ENCODE data around the gene LHFPL3.

The LHFPL3 gene

DNA sequence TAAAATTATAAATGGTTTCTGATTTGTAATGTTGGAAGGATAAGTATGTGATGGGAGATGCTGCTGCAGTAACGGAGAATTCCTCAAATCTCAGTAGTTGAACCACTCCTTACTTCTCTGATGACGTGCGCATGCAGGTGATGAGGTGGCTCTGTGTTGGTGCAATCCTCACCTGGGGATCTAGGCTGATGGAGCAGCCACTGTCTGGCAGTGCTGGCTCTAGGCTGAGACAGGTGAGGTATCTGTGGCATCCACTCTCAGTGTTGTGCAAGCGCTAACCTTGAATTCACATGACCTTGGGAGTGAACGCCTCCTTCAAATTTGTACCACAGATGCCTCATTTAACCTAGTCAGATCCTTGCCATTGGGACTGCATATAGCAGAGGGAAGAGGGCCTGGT is 35.0 kb downstream of the LHFPL3 start:
- CTCF ChIA-PET = no interaction called here
- POLR2A ChIA-PET = no interaction called here
- DNase-seq (ENCODE audit: extremely low spot score) = no peak
- no peak for TF ChIP-seq ARNT (IDR thresholded peaks at IDR 0.05)
- no peak for TF ChIP-seq L3MBTL2 (conservative IDR thresholded peaks at IDR 0.05)
- TF ChIP-seq SUZ12 (IDR thresholded peaks at IDR 0.05) = no peak
- TF ChIP-seq CTBP1 (IDR thresholded peaks at IDR 0.05; ENCODE audit: borderline replicate concordance) = no peak
- no peak for TF ChIP-seq FOXK2 (IDR thresholded peaks at IDR 0.05)
- TF ChIP-seq NFRKB (IDR thresholded peaks at IDR 0.05) = no peak
- TF ChIP-seq SP1 (IDR thresholded peaks at IDR 0.05) = no peak
- no peak for TF ChIP-seq BHLHE40 (IDR thresholded peaks at IDR 0.05; ENCODE audit: borderline replicate concordance)
- TF ChIP-seq ELF4 (IDR thresholded peaks at IDR 0.05) = no peak

DNA sequence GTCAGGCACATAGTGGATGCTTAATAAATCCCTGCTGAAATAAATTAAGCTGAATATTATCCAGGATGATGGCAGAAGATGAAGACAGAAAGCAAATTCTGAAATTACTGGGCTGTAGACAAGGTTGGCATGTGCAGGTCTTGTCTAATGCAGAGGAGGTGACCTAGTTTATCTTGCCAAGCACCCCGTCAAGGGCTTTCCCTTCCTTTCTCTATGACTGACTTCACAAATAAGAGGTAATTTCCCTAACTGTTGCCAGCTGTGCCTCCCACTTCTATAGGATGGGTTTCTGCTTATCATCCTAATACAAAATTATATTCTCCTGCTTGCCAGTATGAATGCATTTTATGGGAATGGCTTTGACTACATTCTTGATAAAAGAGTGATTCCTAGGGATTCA is 38.0 kb downstream of the LHFPL3 start:
- DNase-seq (ENCODE audit: extremely low spot score) = no peak
- TF ChIP-seq CTBP1 (IDR thresholded peaks at IDR 0.05; ENCODE audit: borderline replicate concordance) (no peak), ZNF384 (IDR thresholded peaks at IDR 0.05) (no peak), TARDBP (IDR thresholded peaks at IDR 0.05) (no peak)
- POLR2A ChIA-PET = no interaction called here
- CTCF ChIA-PET = no interaction called here

DNA sequence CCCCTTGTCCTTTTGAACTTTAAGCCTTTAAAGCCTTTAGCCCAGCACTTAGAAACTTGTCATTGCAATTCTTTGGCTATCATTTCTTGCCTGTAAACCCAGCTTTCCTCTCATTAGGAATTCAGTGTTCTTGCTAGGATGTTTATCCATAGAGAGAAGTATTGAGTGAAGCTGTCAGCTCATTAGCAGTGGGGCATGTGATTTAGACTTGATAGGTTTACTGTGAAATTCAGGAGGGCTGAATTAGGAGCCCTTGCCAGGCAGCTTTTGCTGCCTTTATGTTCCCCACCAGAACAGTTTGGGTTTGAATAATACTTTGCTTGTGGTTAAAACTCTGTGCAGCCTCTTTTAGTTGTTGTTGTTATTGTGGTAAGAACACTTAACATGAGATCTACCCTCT is 39.5 kb downstream of the LHFPL3 start:
- no peak for TF ChIP-seq CTBP1 (IDR thresholded peaks at IDR 0.05; ENCODE audit: borderline replicate concordance)
- TF ChIP-seq, protein P1, sequence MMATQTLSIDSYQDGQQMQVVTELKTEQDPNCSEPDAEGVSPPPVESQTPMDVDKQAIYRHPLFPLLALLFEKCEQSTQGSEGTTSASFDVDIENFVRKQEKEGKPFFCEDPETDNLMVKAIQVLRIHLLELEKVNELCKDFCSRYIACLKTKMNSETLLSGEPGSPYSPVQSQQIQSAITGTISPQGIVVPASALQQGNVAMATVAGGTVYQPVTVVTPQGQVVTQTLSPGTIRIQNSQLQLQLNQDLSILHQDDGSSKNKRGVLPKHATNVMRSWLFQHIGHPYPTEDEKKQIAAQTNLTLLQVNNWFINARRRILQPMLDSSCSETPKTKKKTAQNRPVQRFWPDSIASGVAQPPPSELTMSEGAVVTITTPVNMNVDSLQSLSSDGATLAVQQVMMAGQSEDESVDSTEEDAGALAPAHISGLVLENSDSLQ (IDR thresholded peaks at IDR 0.05) = no peak
- no peak for TF ChIP-seq FOXK2 (IDR thresholded peaks at IDR 0.05)
- TF ChIP-seq SP1 (IDR thresholded peaks at IDR 0.05) = no peak
- TF ChIP-seq NFRKB (IDR thresholded peaks at IDR 0.05) = no peak
- TF ChIP-seq SUZ12 (IDR thresholded peaks at IDR 0.05) = no peak
- no peak for TF ChIP-seq HDGF (IDR thresholded peaks at IDR 0.05; ENCODE audit: borderline replicate concordance)
- no peak for TF ChIP-seq LEF1 (IDR thresholded peaks at IDR 0.05; ENCODE audit: borderline replicate concordance)
- TF ChIP-seq TARDBP (IDR thresholded peaks at IDR 0.05) = no peak
- no peak for TF ChIP-seq ZNF384 (IDR thresholded peaks at IDR 0.05)
- TF ChIP-seq ELF4 (IDR thresholded peaks at IDR 0.05) = no peak
- TF ChIP-seq ARNT (IDR thresholded peaks at IDR 0.05) = no peak
- no peak for TF ChIP-seq FOXM1 (IDR thresholded peaks at IDR 0.05; ENCODE audit: borderline replicate concordance)
- TF ChIP-seq L3MBTL2 (conservative IDR thresholded peaks at IDR 0.05) = no peak
- TF ChIP-seq FOXA1 (IDR thresholded peaks at IDR 0.05) = no peak
- TF ChIP-seq BHLHE40 (IDR thresholded peaks at IDR 0.05; ENCODE audit: borderline replicate concordance) = no peak
- POLR2A ChIA-PET = no interaction called here
- DNase-seq (ENCODE audit: extremely low spot score) = no peak
- CTCF ChIA-PET = interaction anchor here (0.7 kb wide), 1 partner anchor 114 kb away, joined by 6 read pairs; no protein-coding TSS in a partner anchor

DNA sequence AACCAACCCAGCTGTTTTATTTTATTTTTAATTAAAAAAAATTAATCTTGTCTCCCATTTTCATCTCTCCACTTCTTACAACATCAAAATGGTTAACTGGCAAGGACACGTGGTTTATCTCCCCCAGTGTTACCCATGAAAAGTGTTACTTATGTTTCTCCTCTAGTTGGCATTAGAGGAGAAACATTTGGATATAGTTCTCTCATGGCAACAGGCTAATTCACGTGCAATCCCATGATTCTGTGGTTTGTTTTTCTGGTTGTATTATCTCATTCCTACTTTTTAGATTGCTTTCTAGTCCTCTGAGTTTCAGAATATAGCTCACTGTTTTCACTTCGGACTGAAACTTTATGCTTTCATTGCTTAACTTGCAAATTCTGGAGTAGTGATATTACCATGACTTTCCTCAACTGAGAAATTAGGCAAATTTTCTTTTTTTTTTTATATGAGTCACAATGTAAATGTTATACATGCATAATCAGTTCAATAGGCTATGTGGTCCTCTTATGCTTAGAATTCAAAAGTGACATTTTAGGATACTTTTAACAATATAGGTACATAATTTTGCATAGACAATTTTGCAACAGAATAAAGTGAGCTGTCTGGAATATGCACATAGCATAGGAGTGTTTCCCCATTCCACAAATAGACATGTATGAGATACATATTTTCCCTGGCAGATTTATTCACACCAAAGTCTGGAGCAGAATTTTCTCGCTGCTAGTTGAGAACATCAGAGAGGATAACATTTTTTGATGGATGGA is 43.0 kb downstream of the LHFPL3 start:
- ChIA-PET CTCF (interaction anchor here (0.7 kb wide), 1 partner anchor 559 kb away, joined by 5 read pairs; no protein-coding TSS in a partner anchor), POLR2A (no interaction called here)
- DNase-seq (ENCODE audit: extremely low spot score) = no peak
- TF ChIP-seq SP1 (IDR thresholded peaks at IDR 0.05) = no peak
- TF ChIP-seq TARDBP (IDR thresholded peaks at IDR 0.05) = no peak
- TF ChIP-seq ZNF384 (IDR thresholded peaks at IDR 0.05) = no peak
- TF ChIP-seq NFRKB (IDR thresholded peaks at IDR 0.05) = no peak
- no peak for TF ChIP-seq L3MBTL2 (conservative IDR thresholded peaks at IDR 0.05)
- no peak for TF ChIP-seq FOXK2 (IDR thresholded peaks at IDR 0.05)
- no peak for TF ChIP-seq BHLHE40 (IDR thresholded peaks at IDR 0.05; ENCODE audit: borderline replicate concordance)

DNA sequence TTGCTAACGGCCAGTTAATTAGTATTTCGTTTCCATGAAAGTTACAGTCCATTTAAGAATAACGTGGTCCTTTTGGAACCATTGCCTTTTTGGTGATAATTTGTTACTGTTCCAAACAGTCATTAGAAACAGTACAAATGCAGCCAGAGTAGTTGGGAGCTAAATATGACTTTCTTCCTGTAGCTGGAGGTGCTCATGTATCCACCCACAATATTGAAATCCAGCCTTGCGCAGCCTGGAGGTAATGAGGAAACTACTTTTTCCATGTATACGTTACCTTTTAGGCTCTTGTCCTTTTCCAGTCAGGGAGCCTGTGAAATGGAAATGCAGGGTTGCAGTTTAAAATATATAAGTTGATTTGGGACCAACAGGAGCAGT is 43.6 kb downstream of the LHFPL3 start:
- DNase-seq (ENCODE audit: extremely low spot score) = no peak
- TF ChIP-seq FOXM1 (IDR thresholded peaks at IDR 0.05; ENCODE audit: borderline replicate concordance) (no peak), SP1 (IDR thresholded peaks at IDR 0.05) (no peak), CTBP1 (IDR thresholded peaks at IDR 0.05; ENCODE audit: borderline replicate concordance) (no peak), L3MBTL2 (conservative IDR thresholded peaks at IDR 0.05) (no peak), TARDBP (IDR thresholded peaks at IDR 0.05) (no peak), ZNF384 (IDR thresholded peaks at IDR 0.05) (no peak), FOXK2 (IDR thresholded peaks at IDR 0.05) (no peak), BHLHE40 (IDR thresholded peaks at IDR 0.05; ENCODE audit: borderline replicate concordance) (no peak)
- TF ChIP-seq, protein P1 (IDR thresholded peaks at IDR 0.05) = no peak
- POLR2A ChIA-PET = no interaction called here
- CTCF ChIA-PET = no interaction called here

DNA sequence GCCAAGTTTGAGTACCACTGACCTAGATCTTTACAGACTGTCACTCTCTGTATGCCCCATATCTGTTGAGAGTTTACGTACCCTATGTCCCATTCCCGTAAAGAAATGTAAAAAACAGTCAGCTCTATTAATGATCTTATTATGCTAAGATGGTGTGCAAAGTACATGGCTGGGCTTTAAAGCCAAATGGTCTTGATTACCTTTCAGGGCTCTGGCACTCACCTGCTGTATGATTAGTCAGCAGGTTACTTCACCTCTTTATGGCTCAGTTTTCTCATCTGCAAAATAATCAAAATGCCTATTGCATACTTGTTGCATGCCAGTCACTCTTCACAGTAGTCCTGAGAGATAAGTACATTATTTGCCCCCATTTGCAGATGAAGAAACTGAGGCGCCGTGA is 54.2 kb downstream of the LHFPL3 start:
- no peak for TF ChIP-seq L3MBTL2 (conservative IDR thresholded peaks at IDR 0.05)
- TF ChIP-seq FOXA1 (IDR thresholded peaks at IDR 0.05) = no peak
- no peak for TF ChIP-seq LEF1 (IDR thresholded peaks at IDR 0.05; ENCODE audit: borderline replicate concordance)
- no peak for TF ChIP-seq BHLHE40 (IDR thresholded peaks at IDR 0.05; ENCODE audit: borderline replicate concordance)
- TF ChIP-seq ZNF384 (IDR thresholded peaks at IDR 0.05) = no peak
- no peak for TF ChIP-seq CTBP1 (IDR thresholded peaks at IDR 0.05; ENCODE audit: borderline replicate concordance)
- no peak for TF ChIP-seq ELF4 (IDR thresholded peaks at IDR 0.05)
- no peak for TF ChIP-seq ARNT (IDR thresholded peaks at IDR 0.05)
- TF ChIP-seq HDGF (IDR thresholded peaks at IDR 0.05; ENCODE audit: borderline replicate concordance) = no peak
- no peak for TF ChIP-seq NFRKB (IDR thresholded peaks at IDR 0.05)
- no peak for TF ChIP-seq SUZ12 (IDR thresholded peaks at IDR 0.05)
- no peak for TF ChIP-seq SP1 (IDR thresholded peaks at IDR 0.05)
- TF ChIP-seq FOXK2 (IDR thresholded peaks at IDR 0.05) = no peak
- TF ChIP-seq, protein P1 (IDR thresholded peaks at IDR 0.05) = no peak
- no peak for TF ChIP-seq TARDBP (IDR thresholded peaks at IDR 0.05)
- TF ChIP-seq FOXM1 (IDR thresholded peaks at IDR 0.05; ENCODE audit: borderline replicate concordance) = no peak
- ChIA-PET POLR2A (no interaction called here), CTCF (no interaction called here)
- DNase-seq (ENCODE audit: extremely low spot score) = no peak

Measured in HEK293T (cell line).